Measurements from ENCODE around the gene CAMKK1.

DNA sequence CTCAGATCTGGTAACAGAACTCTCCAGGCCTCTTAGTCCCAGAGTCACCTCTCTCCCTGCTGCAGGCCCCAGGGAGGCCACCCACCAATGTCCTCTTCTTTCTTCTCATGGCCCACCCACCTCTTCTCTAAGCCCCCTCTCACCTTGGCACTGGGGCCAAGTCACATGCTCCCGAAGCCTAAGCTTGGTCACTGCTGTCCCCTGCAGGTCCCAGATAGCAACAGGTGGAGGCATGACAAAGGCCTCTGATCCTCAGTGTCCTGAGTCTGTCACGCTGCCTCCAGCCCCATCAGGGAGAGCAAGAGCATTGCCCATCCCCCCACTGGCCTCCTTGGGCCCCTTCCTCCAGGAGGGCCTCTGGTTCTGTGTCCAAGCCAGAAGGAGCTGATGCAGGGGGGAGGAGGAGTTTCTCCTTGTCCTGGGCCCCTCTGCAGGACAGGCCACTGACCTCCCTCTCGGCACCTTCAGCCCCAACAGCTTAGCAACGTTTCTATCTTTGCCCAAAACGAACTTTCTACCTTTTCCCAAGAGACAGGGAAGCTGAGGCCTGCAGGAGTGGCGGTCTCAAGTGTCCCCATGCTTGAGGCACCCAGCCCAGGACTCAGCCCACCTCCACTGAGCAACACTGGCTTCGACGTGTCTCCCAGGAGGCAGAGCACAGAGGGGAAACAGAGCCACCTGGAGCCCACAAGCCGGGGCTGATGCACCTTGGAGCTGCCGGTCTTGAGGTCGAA is 14.8 kb upstream of the CAMKK1 start:
- TF ChIP-seq MAFK (IDR thresholded peaks at IDR 0.05; ENCODE audit: low read depth, low read length) = no peak
- TF ChIP-seq RAD21 (IDR thresholded peaks at IDR 0.05; ENCODE audit: low read length) = peak; percentile 36; the same call in 1 of the 2 replicates
